Fibroblast of skin of left biceps (primary cell): Measurements from ENCODE around the gene NFIX.
"Not testable (repeated sequence)": the region's sequence is repeated elsewhere in the genome, so short reads cannot be mapped to it uniquely, and the experiment has no call there.

Experiments
- DNase-seq, 2 experiments: peaks; one replicate each; pipeline ENCODE4 v3.0.0-alpha.2; 2013; ENCODE audit warnings: low read depth in 2 of 2

NFIX gene

DNA sequence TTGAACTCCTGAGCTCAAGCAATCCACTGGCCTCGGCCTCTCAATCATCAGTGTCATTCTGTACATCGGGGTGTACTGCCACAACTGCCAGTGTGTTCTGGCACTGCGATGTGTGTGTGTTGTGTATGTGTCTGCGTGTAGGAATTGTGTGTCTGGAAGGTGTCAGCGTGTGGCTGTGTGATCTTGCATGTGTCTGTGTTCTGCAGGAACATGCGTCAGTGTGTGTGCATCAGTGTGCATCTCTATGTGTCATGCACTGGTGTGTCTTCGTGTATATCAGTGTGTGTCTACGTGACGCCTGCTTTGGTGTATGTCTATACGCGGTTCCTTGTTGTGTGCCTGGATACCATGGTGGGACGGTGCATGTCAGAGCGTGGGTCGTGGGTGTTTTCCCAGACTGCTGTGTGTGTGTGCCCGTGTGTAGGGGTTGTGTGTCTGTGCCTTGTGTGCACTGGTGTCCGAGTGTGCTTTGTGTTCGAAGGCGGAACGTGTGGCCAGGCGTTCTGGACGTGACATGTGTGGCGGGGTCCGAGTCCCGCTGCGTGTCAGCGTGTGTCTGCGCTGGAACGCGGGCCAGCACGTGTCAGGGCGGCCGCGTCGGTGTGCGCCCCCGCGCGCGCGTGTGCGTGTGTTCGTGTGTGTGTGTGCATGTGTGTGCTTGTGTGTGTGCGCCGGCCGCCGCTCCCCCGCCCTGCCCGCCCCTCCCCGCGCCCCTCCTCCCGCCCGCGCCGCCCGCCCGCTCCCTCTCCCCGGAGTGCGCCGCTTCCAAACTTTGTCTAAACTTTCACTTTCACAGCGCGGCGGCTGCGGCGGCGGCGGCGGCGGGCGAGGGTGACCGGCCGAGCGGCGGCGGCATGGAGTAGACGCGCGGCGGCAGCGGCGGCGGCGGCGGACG lies at the start of gene NFIX:
TSS of gene NFIX (plus strand) at position 775 of the 895 bp plus-strand sequence. CDS start 363 bp downstream, outside the sequence.
- DNase-seq: peak; percentile 25 to 29

DNA sequence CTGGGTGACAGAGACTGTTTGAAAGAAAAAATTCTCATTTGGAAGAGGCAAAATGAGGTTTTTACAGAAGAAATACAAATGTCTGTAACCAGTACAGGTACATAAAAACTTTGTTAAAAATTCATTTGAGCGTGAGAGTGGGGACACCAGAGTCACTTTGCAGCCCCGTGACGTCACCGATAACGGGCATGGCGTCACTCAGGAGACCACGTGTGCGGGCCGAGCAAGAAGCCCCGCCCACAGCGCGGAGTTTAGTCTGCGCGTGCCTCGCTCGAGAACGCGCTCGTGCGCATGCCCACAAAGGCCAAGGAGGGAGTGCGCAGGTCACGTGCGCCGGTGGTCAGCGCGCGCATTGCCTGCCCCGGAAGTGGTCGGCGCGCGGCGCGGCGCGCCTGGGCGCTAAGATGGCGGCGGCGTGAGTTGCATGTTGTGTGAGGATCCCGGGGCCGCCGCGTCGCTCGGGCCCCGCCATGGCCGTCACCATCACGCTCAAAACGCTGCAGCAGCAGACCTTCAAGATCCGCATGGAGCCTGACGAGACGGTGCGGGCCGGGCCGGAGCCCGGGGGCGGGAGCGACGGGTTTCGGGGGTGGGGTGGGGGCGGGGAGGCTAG lies 49.7 kb upstream of the NFIX start, which contains the start of gene RAD23A:
TSS of gene RAD23A (plus strand) at position 384 of the 613 bp plus-strand sequence. CDS start at position 471, 87 bp downstream.
- DNase-seq: peak; percentile 95 to 96

DNA sequence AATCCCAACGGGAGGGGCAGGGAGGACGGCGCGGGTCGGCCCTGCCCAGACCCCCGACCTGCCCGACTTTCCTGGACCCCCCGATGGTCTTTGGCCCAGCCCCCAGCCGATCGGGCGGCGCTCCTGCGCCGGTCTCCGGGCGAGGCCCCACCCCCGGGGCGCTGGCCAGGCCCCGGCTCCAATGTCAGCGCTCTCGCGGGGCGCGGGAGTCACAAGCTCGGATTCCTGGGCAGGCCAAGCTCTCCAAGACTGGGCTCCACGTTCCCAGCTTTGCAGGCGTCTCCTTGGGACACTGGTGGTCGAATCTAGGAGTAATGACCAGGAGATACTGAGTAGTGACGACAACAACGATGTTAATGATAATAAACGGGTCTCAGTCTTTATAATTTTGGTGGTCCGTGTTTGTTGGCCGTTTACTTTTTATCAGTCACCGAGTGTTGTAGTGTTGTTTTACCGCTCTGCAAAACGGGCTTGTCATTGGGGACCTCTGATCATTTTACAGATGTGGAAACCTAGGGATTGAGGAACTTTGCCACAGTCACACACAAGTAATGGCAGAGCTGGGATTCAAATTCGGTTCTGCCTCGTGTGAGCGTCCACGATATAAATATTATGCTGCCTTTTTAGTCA lies 49.1 kb upstream of the NFIX start:
- DNase-seq: peak; percentile 33 to 35

DNA sequence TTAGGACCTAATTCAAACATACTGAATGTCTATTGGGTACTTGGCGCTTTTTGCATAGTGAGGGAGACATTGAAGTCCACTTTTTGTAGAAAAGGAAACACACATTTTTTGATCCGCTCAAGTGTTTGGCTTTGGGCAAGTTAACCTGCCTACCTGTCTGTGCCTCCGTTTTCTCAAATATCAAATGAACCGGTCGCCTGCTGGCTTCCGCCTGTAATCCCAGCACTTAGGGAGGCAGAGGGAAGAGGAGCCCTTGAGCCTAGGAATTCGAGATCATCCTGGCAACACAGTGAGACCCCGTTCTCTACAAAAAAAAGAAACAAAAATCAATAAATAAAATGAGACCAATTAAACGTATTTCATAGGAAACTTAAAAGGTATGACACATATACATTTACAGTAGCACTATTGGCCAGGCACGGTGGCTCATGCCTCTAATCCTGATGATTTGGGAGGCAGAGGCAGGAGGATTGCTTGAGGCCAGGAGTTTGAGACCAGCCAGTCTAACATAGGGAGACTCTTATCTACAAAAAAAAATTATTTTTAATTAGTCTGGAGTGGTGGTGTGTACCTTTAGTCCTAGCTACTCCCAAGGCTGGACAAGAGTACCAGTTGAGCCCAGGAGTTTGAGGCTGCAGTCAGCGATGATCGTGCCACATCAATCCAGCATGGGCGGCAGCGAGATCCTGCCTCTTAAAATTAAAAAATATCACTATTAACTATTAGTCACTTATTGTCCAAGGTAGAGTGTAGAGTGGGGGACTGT lies 48.4 kb upstream of the NFIX start:
- DNase-seq: no peak

DNA sequence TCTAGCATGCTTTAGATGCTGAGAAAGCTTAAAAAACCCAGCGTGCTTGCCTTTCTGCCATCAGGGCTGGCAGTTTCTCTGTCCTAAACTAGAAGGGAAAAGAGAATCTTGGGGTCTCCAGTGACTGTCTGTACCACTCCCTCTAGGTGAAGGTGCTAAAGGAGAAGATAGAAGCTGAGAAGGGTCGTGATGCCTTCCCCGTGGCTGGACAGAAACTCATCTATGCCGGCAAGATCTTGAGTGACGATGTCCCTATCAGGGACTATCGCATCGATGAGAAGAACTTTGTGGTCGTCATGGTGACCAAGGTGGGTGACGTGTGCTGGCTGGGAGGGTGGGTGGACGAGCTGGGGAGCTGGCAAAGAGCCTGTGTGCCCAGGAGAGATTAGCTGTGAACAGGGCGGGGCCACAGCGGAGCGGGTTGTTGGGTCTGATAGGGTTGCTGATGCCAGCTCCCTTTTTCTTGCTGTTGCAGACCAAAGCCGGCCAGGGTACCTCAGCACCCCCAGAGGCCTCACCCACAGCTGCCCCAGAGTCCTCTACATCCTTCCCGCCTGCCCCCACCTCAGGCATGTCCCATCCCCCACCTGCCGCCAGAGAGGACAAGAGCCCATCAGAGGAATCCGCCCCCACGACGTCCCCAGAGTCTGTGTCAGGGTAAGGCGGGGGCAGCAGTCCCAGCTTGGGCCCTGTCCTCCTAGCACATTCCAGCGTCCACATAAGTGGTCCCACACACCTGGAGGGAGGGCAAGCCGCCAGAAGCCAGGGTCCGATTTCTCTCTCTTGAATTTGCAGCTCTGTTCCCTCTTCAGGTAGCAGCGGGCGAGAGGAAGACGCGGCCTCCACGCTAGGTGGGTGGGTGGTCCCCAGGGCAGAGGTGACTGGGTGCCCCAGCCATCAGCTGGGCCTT lies 47.3 kb upstream of the NFIX start:
- DNase-seq: no peak

DNA sequence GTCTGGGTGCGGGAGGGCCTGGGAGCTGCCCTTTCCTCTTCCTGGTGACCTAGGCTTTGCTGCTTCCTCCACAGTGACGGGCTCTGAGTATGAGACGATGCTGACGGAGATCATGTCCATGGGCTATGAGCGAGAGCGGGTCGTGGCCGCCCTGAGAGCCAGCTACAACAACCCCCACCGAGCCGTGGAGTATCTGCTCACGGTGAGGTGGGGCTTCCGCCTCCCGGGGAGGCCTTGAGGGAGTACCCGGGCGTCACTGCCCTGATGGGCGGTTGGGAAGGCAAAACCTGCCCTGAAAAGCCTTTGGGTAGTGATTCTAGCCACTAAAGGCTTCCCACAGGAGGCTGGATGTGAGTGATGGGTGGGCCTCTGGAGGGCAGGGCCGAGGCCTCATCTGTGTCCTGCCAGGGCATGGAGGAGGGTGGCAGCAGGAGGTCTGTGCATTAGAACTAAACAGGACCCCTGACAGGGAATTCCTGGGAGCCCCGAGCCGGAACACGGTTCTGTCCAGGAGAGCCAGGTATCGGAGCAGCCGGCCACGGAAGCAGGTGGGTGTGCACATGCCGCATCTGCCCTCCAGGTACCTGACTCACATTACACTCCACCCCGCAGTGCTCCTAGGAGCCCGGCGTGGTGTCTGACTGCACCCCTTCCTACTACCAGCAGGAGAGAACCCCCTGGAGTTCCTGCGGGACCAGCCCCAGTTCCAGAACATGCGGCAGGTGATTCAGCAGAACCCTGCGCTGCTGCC lies 46.5 kb upstream of the NFIX start:
- DNase-seq: no peak

DNA sequence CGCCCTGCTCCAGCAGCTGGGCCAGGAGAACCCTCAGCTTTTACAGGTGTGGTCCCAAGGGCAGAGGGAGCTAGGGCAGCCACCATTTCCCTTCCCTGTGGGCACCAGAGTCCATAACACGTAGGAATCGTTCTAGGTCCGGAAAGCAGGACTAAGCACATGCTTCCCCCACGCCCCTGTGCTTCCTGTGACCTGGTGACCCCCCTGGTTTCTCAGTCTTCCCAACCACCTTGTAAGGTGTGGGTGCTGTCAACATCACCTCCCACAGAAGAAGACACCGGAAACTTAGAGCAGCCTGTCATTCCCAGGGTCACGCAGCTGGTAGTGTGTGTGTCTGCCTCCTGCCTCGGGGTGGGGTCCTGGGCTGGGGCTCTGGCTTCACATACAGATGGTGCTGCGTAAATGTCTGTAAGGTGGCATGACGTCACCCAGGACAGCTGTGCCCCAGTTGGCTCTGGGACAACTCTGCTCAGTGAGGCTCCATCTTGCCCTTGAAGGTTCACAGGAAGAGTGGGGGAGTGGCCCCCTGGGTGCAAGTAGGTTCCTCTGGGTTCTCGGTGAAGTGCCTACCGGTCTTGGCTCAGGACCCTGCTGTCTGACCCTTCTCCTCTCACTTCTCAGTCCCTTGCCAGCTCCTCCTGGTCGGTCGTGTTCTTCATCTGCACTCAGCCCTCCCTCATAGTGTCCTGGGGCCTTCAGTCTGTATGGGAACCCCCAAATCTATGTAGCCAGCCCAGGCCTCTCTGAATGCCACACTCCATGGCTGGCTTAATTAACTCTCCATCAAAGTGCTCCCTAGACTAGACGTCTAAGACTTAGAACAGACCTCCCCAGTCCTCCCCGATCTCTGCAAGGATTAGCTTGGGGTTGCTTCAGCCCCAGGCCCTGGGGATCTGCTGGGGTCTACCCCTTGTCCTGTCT lies 45.7 kb upstream of the NFIX start:
- DNase-seq: no peak

DNA sequence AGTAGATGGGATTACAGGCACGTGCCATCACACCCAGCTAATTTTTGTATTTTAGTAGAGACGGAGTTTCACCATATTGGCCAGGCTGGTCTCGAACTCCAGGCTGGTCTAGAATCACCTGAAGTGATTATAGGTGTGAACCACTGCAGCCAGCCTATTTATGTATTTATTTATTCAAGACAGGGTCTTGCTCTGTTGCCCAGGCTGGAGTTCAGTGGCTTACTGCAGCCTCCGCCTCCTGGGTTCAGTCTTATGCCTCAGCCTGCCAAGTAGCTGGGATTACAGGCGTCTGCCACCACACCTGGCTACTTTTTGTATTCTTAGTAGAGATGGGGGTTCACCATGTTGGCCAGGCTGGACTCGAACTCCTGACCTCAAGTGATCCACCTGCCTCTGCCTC lies 43.2 kb upstream of the NFIX start:
- not testable (repeated sequence) for DNase-seq

DNA sequence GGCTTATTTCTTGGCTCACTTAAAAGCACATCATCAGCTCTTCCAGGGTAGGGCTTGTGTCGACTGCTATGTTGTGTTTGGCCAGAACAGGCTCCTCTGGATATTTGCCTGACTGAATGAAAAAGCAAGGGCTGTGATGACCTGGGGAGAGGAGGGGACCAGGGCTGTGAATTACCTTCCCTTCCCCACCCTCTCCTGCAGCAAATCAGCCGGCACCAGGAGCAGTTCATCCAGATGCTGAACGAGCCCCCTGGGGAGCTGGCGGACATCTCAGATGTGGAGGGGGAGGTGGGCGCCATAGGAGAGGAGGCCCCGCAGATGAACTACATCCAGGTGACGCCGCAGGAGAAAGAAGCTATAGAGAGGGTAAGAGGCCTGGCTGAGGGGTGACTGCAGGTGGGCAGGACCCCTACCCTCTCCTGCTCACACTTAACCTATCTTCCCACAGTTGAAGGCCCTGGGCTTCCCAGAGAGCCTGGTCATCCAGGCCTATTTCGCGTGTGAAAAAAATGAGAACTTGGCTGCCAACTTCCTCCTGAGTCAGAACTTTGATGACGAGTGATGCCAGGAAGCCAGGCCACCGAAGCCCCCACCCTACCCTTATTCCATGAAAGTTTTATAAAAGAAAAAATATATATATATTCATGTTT lies 42.7 kb upstream of the NFIX start:
- DNase-seq: no peak

DNA sequence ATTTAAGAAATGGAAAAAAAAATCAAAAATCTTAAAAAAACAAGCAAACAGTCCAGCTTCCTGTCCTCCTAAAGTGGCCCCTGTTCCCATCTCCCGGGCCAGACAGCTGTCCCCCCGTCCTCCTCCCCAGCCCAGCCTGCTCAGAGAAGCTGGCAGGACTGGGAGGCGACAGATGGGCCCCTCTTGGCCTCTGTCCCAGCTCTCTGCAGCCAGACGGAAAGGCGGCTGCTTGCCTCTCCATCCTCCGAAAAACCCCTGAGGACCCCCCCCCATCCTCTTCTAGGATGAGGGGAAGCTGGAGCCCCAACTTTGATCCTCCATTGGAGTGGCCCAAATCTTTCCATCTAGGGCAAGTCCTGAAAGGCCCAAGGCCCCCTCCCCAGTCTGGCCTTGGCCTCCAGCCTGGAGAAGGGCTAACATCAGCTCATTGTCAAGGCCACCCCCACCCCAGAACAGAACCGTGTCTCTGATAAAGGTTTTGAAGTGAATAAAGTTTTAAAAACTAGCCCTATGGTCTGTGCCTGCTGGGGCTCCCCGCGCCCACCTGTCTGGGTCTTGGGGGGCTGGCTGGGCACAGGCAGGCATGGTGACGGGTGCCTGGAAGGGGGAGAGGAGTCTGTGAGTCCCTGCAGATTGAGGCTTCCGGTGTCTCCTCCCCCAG lies 42.0 kb upstream of the NFIX start:
- no peak for DNase-seq

DNA sequence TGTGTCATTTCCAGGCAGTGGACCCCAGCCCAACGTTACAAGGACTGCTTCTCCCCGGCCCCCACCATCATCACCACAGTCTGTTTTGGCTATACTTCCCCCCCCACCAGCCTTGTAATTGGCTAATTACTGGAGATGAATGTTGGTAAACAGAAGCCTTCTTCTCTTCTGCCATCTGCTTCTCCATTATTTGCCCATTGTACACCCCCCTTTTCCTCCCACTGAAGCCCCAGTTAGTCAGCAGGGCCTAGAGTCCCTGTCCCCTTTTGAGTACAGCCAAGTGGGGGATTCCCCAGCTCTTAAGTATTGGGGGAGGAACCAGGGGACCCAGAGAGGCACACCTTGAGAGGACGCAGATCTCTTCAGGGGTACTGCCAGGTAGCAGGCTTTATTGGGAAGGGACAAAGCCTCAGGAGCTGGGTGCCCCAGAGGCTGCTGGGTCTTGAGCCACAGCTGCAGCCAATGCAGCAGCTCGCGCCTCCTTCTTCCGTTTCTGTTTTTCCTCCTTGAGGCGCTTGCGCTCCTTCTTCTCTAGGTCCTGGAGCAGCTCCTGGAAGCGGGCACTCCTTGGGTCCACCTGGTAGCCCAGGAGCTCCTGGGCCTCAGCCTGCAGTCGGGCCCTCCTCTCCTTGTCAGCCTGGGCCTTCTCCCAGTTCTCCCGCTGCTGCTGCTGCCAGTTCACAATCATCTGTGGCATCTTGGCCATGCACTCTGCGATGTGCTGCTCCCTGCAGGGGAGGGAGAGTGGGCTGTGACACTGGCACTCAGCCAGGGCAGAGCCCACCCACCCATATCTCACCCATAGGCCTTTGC lies 41.3 kb upstream of the NFIX start:
- no peak for DNase-seq

DNA sequence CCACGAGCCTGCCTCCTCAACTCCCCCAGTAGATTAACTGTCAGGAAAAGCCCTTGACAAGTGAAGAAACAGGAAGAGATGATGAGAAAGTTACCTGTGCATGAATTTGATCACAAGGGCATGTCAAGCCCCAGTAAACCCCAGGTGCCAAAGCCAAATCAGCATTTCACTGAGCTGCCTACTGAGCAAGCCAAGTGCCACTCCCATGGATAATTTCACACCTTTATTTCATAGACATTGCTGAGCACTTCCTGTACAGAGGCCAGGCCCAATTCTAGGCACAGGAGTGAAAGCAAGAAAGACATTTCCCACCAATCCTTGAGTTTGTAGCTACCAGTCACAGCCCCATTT lies 40.7 kb upstream of the NFIX start:
- no peak for DNase-seq

DNA sequence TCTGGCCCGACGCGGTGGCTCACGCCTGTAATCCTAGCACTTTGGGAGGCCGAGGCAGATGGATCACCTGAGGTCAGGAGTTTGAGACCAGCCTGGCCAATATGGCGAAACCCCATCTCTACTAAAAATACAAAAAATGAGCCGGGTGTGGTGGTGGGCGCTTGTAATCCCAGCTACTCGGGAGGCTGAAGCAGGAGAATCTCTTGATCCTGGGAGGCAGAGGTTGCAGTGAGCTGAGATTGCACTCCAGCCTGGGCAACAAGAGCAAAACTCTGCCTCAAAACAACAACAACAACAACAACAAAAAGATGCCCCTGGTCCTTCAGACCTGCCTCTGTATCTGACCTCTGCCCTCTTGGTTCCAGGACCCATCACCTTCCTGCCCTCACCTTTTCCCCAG lies 39.7 kb upstream of the NFIX start:
- not testable (repeated sequence) for DNase-seq

DNA sequence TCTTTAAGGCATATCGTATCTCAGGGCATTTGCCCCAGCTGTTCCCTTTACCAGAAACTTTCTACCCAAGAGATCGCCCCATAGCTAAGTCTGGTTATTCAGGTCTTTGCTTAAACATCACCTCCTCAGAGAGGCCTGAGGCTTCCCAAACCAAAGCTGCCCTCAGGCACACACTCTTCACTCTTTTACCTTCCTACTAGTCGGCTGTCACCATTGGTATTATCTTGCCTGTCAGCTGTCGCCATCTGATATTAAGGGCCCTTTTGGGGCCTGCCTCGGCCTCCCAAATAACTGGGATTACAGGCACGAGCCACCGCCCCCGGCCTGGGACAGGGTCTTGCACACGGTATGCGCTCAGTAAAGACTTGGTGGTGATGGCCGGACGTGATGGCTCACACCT lies 39.3 kb upstream of the NFIX start:
- no peak for DNase-seq

DNA sequence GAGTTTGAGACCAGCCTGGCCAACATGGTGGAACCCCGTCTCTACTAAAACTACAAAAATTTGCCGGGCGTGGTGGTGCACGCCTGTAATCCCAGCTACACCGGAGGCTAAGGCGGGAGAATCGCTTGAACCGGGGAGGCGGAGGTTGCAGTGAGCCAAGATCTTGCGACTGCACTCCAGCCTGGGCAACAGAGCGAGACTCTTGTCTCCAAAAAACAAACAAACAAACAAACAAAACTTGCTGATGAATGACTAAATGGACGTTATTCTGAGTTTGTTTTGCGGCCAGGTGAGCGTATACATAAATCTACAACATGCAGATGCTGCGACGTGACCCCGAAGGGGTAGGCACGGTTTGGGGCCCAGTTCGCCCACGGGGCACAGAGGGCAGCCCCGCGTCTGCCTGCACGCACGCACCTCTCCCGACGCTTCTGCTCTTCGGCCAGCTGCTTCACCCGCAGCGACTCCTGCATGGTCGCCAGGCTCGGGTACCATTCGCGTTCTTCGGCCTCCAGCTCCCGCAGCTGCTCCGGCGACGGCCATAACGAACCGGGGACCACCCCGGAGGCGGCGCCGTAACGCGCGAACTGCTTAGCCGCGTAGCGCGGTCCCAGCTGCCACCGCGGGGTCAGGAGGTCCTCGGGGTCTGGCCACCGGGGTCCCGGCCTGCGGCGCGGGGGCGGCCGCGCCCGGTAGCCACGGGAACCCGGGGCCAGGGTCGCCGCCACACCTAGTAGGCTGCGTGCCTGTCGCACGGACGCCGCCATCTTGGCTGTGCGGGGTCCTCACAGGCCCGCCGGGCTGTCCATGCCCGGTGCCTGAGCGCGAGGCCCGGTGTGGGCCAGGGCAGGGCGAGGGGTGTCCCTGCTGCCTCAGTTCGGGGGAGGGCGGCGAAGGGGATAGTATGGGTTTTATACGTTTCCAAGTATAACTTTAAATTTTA lies 38.6 kb upstream of the NFIX start, which contains the start of gene GADD45GIP1:
TSS of gene GADD45GIP1 (minus strand) at position 778 of the 943 bp plus-strand sequence. CDS start at position 767, 11 bp downstream.
- peak; percentile 45 to 49 for DNase-seq
